GM18867 (cell line): ENCODE data around the gene TRPM3.
"Not testable (repeated sequence)": the region's sequence is repeated elsewhere in the genome, so short reads cannot be mapped to it uniquely, and the experiment has no call there.

ENCODE experiments used
- ATAC-seq: cut with Tn5 transposase; IDR thresholded peaks from one replicate; pipeline ENCODE4 v1.9.1; 2021; ENCODE audit warnings: mild to moderate bottlenecking, moderate library complexity; ENCODE audit not compliant: unreplicated experiment

Gene TRPM3

DNA sequence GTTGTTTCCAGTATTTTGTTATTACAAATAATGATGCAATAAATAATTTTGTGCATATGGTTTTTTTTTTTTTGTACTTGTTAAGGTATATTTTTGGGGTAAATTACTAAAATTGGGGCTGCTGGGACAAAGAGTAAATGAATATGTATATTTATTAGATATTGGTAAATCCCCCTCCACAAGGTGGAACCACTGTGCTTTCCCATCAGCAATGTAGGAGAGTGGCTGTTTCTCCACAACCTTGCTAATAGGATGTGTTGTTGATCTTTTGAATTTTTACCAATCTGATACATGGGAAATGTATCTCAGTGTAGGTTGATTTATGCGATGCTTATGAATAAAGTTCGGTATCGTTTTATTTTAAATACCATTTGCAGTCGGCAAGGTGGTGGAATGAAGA is 118.1 kb downstream of the TRPM3 start:
- ATAC-seq, result no peak

DNA sequence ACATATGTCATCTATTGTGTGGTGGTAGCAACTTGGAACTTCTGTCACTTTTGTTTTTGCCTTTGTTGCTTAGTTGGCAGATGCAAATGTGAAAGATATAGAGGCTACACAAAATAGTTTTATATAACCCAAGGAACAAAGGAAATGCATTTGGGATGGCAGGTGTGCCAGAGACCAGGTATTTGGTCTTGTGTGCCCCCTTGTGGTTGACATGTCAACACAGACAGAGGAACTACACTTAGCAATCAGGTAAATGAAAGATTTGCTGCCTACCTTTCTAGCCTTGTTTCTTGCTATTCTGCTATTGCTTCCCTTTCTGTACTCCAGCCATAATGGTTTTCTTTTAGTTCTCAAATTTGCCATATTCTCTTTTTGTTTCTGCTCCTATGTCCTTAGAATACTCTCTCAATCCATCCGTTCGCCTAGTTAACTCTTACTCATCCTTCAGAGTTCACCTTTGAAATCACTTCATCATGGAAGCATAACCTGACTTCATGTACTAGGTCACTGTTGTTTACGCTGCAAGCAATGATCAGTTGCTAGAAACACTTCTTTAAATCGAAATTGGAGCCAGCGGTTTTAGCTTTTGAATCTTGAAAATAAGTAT is 119.5 kb downstream of the TRPM3 start:
- peak; percentile 70 for ATAC-seq

DNA sequence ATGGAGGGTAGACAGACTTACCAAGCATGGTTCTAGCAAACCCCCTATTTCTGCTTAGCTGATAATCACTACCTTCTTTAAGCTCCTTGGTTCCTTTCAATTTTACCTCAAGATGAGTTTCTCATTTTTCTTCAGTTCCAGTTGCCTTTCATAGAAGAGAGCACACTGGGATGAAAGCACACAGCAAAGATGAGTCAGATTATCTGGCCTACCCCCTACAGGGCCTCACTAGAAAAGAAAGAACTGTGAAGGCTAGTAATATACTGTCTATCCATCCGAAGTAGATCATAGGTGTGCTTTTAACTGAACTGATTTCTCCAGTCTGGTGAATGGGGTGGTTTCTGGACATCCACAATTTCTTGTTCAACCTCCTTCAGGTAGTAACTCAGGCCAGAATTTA is 122.5 kb downstream of the TRPM3 start:
- no peak for ATAC-seq

DNA sequence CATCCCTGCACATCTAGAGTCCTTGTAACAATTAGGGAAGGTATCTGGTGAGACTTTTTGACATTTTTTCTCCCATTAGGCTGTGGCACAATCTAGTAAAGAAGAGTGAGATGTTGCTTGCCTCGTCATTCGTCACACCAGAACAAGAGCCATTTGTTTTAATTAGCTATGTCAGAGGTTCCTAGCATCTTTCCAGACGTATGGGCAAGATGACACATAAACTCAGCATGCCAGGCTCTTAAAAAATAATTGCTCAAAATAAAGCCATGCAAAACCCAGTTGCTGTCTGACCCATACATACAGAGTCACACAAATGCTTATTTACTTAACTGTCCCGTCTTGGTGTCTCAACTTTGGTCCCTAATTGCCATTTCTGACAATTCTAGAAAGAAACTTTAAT is 125.9 kb downstream of the TRPM3 start:
- no peak for ATAC-seq

DNA sequence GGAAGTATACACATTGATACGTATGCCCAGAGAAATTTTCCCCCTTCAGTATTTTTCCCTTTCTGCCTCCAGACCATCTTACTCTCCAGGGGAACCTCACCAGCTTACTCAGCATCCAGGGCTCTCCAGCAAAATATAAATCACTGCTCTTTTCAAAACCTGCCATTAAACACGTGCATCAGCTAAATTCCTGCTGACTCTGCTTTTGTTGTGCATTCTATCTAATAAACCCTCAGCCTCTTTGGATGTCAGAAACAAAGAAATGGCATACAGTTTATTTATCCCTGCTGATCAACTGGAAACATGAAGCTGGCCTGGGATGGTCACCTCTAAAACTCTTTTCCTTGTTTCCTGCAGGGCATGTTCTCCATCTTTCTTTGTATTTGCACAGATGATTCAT is 126.8 kb downstream of the TRPM3 start:
- no peak for ATAC-seq

DNA sequence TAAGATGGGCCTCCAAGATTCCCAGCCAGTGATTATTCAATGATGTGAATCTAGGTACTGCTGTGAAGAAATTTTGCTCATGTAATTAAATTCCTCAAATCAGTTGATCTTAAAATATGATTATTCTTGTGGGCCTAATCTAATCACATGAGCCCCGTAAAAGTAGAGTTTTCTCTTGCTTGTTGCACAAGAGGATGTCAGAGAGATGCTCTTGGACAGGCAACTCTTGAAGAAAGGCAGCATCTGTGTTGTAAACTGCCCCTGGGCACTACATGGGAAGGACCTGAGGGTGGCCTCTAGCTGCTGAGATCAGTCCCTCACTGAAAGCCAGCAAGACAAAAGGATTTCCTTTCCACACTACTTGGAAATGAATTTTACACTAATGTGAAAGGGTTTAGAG is 132.9 kb downstream of the TRPM3 start:
- no peak for ATAC-seq

DNA sequence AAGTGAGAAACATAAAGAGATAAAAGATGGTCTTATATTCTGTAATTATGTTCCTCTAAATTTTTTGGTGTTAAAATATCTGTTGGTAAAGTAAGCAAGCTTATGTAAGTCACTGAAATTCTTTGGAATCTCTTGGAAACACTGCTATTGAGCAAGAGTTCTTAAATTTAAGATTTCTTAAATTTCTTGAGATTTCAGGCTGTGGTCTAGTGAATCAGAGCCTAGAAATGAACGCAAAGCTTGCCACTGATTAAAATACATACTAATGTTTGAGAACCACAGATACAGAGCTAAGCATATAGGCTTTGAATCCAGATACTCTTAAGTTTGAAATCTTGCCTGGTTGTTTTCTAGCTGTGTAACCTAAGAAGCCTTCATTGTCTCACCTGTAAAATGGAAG is 133.4 kb downstream of the TRPM3 start:
- ATAC-seq, result no peak

DNA sequence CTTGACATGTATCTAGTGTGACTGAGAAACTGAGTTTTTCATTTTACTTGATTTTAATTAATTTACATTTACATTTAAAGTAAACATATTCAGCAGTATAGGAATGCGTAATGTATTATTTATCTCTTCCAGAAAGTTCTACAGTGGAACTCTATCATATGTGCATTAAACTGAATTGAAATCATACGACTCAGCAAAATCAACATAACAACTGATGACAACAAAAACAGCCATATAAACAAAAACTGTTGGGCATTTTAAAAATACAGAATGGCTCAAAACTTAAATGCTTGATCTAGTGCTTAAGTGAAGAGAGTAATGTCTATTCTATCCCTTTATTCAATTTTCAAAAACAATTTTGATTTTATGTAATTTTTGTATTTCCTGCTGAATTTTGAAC is 134.4 kb downstream of the TRPM3 start:
- no peak for ATAC-seq

DNA sequence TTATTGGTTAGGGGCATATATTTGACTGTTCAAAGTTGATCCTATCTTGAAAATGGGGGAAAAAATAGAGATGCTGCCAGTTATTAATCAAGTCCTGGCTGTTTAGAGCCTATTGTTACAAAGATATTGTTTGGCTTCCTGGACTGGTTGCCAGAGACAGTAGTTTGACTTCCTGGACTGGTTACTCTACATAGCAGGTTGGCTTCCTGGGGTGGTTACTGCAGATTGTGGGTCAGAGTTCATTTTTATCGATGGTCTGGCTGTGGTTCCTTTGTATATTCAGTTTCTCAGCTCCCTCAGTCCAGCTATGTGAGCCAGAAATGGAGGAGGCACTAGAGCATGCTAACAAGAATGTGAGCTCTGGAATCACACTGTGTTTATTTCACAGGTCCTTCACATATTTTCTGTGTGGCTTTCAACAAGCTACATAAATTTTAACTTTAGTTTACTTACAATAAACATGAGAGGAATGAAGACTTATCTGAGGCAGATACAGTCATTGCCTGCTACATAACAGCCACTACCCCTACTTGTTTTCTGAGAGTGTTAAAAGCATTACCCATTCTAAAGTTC is 137.6 kb downstream of the TRPM3 start:
- no peak for ATAC-seq

DNA sequence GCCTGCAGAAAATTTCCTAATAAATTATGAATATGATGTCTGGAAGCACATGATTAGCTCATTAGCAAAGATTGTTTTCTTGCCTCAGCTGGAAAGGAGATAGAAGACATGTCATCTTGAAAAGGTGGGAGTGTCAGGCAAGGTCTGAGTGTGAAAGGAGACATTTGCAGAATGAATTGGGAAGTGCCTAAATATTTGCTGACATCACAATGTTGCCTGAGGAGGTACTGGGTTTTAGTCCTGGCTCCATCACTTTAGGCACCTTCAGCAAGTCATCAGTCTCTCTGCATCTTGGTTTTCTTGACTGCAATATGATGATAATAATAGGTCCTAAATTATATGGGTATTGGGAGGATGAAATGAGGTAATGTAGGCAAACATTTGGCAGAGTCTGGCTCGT is 140.1 kb downstream of the TRPM3 start:
- no peak for ATAC-seq

DNA sequence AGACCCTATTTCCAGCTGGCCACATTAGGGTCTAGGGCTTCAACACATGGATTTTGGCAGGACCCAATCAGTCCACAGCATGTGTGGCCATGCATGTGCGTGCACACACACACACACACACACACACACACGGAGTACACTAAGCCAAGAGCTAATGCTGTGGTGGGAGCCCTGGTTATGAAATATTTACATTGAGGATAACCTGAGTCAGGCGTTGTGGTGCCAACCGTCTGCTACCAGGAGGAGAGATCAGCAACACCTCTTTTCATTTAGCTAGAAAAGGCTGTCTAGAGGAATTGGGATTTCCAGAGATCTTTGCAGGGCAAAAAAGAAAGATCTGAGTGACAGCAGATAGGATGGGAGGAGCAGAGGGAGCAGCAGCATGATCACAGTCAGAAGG is 141.5 kb downstream of the TRPM3 start:
- no peak for ATAC-seq

DNA sequence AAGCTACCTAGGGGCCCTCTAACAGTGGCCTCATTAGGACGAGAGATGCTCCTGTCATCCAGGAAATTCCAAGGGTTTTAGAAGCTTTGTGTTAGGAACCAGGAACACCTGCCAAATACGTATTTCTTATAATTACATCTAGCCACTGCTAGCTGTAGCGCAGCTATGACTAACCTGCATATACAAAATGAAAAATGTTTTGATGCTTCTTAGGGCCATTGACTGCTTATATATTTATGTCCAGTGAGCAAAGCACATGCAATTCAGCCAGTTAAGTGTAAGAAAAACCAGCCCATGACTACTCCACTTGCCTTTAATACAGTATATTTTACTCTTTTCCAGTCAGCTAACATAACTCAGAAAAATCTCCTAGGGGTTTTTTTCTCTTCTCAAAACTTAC is 143.3 kb downstream of the TRPM3 start:
- ATAC-seq, result no peak

DNA sequence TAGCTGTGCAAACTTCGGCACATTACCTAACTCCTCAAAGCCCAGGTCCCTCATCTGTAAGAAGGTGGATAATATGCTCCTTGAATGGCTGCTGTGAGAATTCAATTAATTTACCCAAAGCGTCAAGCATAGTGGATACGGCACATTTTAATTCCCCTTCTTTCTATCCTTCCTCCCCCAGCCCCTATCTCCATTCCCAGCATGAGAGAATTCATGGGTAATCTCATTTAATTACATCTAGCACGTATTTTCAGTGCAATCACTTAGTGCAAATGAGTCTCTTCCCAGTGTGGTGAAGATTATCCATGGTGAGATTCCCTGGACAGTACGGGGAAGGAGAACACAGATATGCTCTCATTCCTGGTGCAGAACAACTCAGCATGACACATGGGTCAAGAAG is 145.6 kb downstream of the TRPM3 start:
- ATAC-seq, result no peak

DNA sequence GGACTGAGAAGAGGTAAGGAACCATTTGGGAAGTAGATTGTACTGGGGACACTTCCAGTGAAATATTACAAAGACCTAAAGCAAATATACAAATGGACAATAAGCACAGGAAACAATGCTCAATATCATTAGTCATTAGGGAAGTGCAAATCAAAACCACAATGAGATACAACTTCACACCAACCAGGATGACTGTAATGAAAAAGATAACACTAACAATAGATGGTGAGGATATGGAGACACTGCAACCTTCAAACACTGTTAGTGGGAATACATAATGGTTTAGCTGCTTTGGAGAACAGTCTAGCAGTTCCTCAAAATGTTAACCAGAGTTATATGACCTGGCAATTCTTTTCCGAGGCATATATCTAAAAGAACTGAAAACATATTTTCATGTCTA is 149.7 kb downstream of the TRPM3 start:
- no peak for ATAC-seq

DNA sequence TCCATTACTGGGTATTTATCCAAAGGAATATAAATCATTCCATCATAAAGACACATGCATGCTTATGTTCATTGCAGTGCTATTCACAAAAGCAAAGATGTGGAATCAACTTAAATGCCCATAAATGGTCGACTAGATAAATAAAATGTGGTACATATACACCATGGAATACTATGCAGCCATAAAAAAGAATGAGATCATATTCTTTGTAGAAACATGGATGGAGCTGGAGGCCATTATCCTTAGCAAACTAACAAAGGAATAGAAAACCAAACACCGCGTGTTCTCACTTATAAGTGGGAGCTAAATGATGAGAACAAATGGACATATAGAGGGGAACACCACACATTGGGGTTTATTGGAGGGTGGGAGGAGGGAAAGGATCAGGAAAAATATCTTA is 155.0 kb downstream of the TRPM3 start:
- ATAC-seq, result not testable (repeated sequence)

DNA sequence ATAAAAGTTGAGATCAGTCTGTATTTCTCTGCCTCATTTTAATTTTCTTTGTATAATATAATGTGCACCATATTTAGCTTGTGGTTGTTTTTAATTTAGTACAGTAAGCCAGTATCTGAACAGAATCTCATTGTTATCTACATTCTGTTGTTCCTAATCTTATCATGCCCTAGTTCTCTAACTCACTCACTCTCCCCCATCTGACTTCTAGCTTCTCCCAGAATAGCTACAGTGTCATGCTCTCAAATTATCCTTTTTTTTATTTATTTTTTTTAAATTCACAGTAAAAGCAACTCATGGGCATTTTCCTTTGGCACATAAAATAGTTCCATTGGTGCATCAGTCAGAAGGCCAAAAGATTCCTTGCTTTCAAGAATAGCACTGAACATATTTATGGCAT is 156.6 kb downstream of the TRPM3 start:
- no peak for ATAC-seq

DNA sequence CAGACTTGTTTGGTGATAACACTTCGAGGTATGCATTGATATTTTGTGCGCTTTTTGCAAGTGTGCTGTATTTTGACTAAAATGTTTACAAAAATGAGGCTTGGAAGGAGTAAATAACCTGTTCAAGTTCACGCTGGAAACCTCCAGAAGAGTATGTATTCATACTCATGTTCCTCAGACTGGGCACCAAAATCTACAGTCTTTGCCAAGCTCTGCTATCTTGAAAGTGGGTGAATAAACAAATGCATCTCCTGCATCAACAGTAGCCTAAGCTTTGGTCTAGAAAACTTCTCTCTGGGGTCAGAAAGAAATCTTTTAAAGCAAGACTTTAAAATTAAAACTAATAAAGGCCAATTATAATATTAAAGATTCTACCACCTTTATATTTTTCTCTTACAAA is 157.9 kb downstream of the TRPM3 start:
- no peak for ATAC-seq

DNA sequence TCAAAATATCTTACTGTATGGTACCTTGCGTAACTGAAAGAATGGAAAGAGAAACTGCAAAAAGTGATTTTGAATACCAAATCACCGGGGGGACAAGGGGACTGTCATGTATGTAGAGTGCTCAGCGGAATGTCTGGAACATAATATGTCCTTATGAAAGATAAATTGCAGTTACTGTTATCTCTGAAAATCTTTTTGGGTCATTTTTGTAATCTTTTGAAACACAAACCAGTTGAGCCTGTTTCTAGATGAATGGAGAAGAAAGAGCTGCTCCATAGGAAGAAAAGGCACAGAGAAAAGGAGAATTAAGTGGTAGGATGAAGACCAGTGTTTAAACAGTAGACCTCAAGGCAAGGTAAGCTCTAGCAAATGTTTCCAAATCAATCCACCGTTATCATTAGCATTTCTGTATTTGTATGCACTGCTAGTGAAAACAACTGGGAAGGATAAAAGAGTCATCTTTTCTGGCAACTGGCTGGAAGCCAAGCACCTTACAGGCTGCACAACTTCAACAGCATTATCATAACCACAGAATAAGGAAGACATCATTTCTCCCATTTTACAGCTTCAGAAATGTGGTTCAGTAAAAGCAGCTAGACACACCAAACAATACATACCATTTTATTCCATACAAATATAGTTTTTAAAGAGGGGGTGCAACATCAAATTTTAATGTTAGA is 158.5 kb downstream of the TRPM3 start:
- no peak for ATAC-seq

DNA sequence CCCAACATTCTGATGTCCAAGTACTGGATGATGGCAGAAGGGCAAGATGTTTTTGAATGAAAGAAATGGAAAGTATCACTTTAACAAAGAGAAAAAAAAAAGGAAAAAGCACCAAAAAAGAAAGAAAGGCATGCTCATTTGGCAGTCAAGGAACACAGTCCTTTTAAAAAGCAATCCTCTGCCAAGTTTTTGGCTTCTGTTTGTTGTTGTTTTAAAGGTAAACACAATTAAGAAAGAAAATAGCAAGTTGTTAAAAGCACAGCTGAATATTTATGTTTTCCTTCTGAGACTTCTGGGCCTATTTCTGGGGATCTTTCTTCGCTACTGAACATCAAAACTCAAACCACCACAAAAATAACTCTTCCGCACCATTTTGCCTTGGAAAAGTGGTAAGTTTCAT is 162.1 kb downstream of the TRPM3 start:
- ATAC-seq, result no peak

DNA sequence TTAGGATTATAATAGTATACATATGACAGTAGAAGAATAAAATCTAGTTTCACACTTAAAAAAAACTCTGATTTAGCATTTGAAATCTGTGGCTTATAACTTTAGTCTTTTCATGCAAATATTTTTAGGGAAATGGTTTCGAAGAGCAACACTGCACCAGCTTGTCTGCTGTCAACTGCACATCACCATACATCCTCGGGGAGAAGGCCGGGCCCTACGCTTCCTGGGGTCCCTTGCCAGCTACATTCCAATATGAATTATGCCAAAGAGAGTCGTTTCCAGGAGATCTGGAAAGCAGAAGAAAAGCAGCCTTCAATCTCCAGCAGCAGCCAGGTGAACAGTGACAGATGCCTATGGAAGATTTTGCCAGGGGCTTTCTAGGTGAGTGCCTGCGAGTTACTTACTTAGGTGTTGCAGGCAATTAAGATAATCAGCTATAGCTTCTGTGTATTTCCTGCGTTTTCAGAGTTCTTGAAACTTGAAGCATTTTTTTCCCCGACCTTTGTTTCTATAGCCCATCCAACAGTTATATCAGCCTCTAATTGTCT is 166.8 kb downstream of the TRPM3 start:
- ATAC-seq, result no peak

DNA sequence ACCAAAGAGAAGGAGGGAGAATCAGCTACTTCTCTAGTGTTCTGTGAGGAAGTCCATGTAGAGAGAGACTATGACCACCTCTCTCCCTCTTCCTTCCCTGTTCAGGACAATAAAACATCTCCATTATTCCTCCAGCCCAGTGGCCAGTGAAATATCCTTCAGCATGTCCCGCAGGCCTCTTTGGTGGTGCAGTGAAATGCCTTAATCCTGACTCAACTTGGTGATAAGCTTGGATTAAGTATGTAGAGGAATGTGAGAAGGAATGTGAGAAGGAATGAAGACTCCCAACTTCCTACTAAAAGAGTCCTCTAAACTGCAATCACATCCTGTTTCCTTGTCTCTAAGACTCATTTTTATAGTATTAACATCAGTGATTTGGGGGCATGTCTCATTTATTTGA is 167.3 kb downstream of the TRPM3 start:
- ATAC-seq, result no peak
